GM19351 (cell line): ENCODE results near the gene CHERP.
A peak's percentile ranks its signal among the peaks of the same experiment; 100 is the strongest.
"Not testable (repeated sequence)": the region's sequence is repeated elsewhere in the genome, so short reads cannot be mapped to it uniquely, and the experiment has no call there.

Experiments
- ATAC-seq: cut with Tn5 transposase; IDR thresholded peaks from one replicate; pipeline ENCODE4 v1.9.1; 2021; ENCODE audit warnings: mild to moderate bottlenecking, moderate library complexity; ENCODE audit not compliant: unreplicated experiment

Gene CHERP

GRCh38 chr19:16521715-16522289, 20.4 kb downstream of the CHERP start:
- no peak for ATAC-seq

GRCh38 chr19:16520986-16521624, 21.1 kb downstream of the CHERP start:
- no peak for ATAC-seq

DNA sequence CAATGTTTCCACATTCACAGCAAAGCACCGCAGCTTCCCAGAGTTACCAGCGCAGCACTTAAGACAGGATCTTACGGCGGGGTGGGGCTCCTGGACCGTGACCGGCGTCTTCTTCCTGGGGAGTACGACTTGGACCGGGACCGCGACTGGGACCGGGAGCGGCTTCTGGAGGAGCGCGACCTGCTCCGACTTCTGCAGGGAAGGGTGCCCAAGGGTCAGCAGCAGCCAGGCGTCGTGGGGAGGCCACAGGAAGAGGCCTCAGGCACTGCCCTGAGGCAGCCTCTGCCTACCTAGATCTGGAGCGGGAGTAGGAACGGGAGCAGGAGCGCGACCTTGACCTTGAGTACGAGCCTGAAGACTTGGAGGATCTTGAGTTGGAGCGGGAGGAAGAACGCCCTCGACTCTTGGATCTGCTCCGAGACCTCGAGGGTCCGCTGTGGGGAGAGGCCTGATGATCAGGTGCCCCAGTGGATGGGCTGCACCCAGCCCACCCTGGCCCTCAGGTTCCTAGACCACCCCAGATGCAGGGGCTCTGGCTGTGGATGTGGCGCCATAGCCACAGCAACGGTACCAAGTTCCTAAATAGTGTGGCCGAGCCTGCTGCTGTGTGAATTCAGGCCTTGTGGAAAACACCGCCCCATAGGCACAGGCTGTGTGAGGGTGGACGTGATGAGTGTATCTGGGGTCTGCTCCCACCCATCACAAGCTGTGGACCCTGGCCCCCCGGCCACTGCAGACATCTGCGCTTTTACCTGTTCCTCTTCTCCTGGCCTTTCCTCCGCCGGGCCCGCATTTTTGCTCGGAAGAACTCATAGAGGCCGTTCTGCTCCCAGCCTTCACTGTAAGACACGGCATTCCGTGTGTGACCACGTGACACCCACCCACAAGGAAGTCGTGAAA, 21.9 kb downstream of the CHERP start:
- ATAC-seq = no peak

- ATAC-seq = no peak
These were observed 23.0 kb downstream of the CHERP start for GRCh38 chr19:16519230-16519687.

DNA sequence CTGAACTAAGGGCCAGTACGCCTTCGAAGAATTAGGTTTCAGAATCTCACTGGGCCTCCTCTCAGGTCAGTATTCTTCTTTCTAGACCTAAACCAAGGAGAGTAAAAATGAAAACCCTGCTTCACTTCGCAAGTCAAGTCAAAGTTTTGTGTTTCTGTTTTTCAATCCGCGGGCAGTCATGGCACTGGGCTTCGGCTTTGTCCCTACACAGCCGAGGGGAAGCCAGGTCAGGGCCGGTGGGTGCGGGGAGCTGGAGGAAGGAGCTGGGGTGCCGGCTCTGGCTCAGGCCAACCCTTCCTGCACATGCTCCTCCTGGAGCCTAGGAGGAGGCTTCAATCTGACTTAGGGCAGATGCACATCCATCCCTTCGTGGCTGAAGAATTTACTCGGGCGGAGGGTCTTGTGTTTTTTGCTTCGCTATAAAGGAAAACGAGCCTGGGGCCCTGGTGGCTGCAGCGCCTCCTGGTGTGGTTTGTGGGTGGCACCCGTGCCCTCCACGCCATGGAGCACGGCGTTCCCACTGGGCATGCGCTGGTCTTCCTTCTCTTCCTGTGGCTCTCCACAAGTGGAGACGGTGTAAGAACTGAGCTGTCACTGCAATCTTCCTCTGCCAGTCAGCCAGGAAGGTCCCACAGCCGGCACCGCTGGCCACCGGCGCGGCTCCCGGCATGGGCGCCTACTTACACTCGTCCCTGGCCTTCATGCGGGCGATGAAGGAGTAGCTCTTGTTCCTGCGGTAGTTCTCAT, 23.6 kb downstream of the CHERP start:
- ATAC-seq = no peak

DNA sequence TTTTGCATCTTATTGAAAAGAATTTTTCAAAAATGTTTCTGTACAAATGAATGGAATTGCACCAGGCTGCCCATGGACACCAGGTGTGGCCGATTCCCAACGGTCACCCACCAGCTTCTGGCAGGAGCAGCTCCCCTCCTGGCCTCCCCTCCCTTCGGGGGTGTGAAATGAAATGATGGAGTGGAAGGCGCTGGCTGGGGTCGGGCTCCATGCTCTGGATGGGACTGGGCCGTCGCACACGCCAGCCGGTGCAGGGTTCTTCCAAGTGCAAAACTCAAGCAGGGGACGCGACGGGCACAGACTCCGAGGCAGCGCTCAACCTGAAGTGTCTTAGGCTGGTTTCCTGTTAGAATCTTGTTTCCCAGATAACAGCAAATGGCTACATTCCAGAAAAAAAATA, 24.2 kb downstream of the CHERP start:
- ATAC-seq = no peak

GRCh38 chr19:16516923-16517610, 25.2 kb downstream of the CHERP start:
- no peak for ATAC-seq

DNA sequence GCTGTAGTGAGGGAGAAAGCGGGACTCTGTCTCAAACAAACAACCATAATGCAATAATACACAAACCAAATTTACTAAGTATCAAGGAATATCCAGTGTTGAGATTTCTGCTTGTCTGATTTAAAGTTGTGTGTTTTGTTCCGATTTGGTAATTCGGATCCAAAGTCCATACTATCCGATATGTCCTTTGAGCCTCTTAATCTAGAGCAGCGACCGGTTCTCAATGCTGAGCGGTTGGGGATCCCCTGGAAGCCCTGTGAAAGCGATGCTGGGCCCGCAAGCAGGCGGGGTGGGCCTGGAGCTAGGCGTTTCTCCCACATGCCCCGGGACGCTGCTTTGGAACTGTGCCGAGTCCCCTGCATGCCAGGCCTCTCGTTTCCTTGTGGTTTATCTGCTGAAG, 25.9 kb downstream of the CHERP start:
- ATAC-seq = no peak

DNA sequence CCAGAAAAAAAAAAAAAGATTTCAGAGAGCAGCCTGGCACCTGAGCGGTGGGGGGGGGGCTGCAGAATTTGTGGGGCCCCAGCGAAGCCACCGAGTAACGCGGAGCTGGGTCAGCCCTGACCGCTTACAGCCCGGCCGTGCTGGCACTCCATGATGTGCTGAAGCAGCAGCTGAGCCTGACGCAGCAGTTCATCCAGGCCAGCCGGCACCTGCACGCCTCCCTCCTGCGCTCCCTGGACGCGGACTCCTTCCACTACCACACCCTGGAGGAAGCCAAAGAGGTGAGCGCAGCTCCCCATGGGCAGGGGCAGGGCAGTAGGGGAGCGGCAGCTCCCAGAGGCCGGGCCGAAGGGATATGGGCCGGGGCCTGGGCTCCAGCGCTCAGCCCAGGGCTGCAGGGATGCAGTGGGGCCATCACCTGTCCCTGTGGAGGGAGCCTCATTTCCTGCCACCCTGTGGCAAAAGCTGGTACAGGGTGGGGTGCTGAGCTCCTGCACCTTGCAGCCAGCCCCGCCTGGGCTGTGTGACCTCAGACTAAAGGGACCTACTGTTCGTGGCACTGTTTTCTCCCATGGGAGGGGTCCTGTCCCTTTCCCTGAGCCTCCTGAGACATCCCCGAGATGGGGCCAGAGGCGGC, 27.7 kb downstream of the CHERP start:
- ATAC-seq = no peak

- not testable (repeated sequence) for ATAC-seq
These were observed 29.6 kb downstream of the CHERP start for GRCh38 chr19:16512611-16513010.

GRCh38 chr19:16509141-16510061, 32.8 kb downstream of the CHERP start:
- no peak for ATAC-seq

GRCh38 chr19:16508546-16508945, 33.7 kb downstream of the CHERP start:
- ATAC-seq = no peak

- ATAC-seq = no peak
These were observed 35.3 kb downstream of the CHERP start for GRCh38 chr19:16506961-16507360.

DNA sequence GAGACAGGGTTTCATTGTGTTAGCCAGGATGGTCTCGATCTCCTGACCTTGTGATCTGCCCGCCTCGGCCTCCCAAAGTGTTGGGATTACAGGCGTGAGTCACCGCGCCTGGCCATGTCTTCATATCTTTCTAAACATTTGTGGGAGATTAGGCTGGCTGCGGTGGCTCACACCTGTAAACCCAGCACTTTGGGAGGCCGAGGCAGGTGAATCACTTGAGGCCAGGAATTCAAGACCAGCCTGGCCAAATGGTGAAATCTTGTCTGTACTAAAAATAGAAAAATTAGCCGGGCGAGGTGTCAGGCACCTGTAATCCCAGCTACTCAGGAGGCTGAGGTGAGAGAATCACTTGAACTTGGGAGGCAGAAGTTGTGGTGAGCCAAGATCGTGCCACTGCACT, 36.1 kb downstream of the CHERP start:
- ATAC-seq = not testable (repeated sequence)

DNA sequence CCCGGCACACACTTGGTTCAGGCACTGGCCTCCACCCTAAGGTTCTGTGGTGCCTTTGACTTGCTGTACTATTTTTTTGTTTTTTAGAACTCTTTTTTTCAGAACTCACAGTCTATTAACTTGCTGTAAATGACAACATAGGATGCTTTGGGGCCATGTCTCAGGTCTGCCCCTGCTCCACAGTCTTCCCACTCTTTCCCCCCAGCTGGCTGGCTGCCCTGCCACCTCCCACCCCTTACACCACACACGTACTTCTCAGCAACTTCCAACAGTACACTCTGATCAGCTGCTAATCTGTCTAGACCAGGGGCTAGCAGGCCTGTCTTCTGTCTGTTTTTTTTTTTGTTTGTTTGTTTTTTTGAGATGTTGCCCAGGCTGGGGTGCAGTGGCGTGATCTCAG, 38.0 kb downstream of the CHERP start:
- no peak for ATAC-seq

DNA sequence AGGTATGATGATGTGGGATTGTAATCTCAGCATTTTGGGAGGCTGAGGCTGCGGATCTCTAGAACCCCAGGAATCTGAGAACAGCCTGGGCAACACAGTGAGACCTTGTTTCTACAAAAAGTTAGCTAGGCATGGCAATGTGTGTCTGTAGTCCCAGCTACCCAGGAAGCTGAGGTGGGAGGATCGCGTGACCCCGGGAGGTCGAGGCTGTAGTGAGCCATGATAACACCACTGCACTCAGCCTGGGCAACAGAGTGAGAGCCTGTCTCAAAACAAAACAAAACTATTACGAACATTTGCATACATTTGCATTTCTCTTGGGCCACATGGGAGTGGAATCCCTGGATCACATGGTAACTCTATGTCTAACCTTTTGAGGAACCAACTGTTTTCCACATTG, 44.4 kb downstream of the CHERP start:
- no peak for ATAC-seq

DNA sequence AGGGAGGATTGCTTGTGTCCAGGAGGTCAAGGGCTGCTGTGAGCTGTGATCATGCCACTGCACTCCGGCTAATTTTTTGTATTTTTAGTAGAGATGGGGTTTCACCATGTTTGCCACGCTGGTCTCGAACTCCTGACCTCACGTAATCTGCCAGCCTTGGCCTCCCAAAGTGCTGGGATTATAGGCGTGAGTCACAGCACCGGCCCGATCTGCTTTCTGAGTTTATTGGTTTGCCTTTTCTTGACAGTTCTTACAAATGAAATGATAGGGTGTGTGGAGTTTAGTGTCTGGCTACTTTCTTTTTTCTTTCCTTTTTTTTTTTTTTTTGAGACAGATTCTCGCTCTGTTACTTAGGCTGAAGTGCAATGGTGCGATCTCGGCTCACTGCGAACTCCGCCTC, 45.2 kb downstream of the CHERP start:
- no peak for ATAC-seq

DNA sequence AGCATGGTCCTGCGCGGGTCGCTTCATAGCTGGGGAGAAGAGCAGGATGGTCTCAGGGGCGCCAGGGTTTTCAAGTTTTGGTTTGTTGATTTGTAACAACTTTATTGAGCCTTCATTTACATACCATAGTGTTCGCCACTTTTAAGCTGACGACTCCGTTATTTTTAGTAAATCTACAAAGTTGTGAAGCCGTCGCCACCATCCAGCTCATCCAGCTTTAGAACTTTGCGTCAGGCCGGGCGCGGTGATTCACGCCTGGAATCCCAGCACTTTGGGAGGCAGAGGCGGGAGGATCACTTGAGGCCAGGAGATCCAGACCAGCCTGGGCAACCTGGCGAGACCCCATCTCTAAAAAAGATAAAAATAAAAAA, 45.6 kb downstream of the CHERP start:
- ATAC-seq = no peak

DNA sequence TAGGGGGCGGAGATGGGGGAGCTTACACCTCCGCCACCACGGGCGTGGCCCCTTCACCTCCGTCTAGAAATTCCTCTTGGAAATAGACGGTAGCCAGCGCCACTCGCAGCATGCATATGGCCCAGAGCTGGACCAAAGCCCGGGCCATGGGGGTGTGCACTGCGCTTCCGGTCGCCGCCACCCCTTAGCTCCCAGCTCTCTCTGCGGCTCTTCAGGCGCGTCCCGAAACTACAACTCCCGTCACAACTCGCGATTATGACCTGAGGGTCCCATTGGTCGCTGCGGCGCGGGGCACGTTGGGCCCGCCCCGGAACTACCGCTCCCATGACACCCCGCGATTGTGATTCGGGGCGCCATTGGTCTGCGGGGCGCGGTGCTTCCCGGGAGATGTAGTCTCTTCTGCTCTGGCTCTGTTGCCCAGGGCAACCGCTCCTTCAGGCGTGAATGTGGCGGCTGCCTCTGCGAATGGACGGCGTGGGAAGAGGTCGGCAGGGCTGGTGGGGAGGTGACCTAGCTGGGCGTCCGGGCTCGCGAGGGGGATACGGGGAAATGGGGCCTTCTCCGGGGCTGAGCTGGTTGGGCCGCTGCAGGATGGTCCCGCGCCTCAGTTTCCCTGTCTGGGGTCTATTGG, 46.1 kb downstream of the CHERP start, which contains the start of the genes C19orf44 and CALR3:
TSS of gene C19orf44 (plus strand) at position 413 of the 631 bp plus-strand sequence. CDS start 4,399 bp downstream, outside the sequence.
TSS of gene CALR3 (minus strand) at position 186 of the 631 bp plus-strand sequence. CDS start at position 148, 38 bp downstream.
- ATAC-seq = peak; percentile 99
